GM19328 (cell line): ENCODE measurements around the gene PTPRN2.
A peak's percentile ranks its signal among the peaks of the same experiment; 100 is the strongest.

Experiments used
- ATAC-seq: cut with Tn5 transposase; IDR thresholded peaks from one replicate; pipeline ENCODE4 v1.9.1; 2021; ENCODE audit warnings: mild to moderate bottlenecking, moderate library complexity; ENCODE audit not compliant: unreplicated experiment

PTPRN2 gene

DNA sequence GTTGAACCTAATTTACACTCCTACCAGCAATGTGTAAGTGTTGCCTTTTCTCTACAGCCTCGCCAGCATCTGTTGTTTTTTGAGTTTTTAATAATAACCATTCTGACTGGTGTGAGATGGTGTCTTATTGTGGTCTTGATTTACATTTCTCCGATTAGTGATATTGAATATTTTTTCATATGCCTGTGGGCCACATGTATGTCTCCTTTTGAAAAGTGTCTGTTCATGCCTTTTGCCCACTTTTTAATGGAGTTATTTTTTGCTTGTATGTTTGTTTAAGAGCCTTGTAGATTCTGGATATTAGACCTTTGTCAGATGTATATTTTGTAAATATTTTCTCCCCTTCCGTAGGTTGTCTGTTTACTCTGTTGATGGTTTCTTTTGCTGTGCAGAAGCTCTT, 1055.6 kb downstream of the PTPRN2 start:
- ATAC-seq, result no peak

DNA sequence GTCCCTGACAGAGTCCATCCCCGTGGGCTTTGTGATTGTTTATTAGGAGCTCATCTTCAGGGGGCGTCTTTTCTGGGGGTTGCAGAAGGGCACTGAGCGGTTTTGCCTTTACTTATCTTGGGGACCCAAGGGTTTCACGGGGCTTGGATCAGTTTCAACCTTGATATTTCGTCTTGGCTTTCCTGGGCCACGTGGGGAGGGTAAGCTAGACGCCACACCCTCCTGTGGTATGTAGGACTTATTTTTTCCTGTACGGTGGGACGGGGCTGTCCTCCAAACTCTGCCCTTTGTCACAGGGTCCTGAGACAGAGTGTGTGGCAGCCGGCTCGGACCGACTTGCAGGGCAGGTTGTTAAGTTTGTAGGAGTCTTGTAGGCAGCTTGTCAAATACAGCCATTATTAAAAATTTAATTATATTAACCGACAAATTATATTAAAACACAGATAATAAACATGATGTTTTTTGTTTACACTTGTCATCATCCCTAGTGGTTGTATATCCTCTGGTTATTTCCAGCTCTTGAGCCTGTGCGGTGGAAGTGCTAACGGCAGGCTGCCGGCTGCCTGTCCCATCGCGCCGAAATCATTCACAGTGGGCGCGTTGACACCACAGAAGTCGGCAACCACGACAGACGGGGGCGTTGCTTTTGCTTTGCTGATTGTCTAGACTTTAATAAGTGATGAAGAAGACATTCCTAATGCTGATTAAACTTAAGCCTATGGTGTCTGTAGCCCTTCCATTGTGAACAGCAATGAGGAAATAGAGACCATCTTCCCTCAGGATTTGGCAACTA, 1057.7 kb downstream of the PTPRN2 start:
- no peak for ATAC-seq

DNA sequence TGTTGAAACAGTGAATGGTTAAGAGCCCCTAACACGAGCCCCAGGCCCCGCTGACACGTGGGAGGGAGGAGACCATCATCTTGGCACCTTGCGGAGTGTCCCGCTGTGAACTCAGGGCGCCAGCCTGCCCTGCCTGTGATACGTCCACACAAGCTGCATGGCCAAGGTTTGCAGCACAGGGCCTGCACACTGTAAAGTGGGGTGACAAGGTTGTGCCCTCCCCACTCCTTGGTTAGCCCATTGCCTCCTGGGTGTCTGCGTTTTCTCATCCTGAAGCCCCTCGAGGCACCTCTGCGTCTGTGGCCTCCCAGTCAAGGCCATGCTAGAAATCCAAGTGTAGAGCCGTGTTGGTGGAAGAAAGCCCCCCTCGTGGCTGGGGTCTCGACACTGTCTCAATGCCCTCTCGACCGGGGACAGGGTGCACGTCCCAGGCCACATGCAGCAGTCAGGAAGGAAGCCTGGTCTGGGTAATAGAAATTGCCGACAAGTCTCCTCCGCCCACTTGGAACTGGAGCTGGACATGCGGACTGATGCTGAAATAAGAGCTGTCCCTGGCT, 1058.8 kb downstream of the PTPRN2 start:
- ATAC-seq, result no peak

DNA sequence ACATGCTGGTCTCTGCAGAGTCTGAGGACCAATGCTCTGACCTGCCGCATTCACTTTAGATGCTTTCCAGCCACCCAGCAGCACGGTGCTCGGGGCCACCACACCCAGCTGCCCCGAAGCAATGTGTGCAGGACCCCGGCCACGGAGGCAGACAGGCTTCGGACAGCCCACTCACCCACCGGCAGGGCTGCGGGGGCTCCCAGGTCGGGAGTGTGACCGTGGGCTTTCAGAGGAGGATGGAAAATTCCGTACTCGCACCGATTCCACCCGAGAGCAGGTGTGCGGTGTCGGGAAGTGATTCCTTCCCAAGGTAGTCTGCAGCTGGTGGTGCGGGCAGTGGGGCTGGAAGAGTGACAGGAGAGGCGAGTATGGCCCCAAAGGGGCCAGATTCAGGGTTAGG, 1059.9 kb downstream of the PTPRN2 start:
- ATAC-seq, result no peak

DNA sequence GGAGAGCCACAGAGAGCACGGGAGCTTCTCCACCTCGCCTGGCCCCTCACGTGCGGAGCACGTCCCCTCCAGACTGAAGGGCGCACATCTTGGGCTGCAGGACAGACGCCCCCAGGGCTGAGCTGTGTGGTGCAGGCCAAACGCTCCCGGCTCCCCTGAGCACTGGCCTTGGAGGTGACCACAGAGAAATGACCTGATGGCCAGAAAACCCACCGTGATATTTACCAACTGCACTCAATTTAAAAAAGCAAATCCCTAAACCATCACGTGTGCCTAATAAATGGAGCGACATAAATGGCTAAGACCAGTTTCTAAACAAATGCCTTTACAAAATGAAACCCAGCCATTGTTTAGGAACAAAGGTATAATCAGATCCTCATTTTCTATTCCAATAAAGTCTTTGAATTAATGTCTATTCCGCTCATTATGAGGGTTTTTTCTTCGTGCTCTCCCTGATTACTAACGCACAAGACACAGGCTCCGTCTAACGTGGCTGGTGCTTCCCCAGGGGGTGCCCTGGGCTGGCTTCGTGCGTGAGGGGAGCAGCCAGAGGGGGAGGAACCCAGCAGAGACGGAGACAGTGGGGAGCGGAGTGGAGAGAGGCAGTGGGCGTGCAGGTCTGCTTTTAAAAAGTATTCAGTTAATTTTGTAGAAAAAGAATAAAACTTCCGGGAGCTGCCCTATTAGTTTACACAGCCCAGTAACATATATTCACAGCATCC, 1060.5 kb downstream of the PTPRN2 start:
- no peak for ATAC-seq

DNA sequence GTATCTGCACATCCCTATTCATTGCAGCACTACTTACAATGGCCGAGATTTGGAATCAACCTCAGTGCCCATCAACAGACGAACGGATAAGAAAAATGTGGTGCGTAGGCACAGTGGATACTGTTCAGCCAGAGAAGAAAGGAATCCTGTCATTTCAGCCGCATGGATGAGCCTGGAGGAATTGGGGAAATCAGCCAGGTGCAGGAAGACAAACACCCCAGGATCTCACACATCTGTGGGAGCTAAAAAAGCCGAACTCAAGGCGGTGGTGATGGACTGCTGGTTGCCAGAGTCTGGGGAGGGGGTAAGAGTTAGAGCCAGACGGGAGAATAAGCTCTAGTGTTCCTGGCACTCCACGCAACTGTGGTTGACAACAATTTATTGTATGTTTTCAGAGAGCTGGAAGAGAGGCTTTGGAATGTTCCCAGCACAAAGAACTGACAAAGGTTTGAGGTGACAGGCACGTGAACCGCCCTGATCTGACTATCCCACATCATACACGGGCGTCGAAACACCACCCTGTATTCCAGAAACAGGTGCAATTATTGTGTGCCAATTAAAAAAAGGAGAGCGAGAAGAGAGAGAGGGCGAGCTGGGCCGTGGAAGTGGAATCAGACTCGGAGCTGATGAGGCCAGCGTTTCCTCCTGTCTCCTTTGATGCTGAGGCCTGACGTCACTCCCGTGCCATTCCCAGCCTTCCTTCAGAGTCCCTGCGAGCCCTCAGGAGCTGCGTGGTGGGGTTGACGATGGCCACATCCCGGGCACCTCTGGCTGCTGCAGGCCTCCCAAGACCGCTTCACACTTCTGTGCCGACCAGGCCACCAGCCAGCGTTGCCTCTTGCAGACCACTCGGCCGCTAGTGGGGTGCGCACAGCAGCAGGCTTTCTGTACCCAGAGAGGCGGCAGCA, 1061.4 kb downstream of the PTPRN2 start:
- no peak for ATAC-seq

DNA sequence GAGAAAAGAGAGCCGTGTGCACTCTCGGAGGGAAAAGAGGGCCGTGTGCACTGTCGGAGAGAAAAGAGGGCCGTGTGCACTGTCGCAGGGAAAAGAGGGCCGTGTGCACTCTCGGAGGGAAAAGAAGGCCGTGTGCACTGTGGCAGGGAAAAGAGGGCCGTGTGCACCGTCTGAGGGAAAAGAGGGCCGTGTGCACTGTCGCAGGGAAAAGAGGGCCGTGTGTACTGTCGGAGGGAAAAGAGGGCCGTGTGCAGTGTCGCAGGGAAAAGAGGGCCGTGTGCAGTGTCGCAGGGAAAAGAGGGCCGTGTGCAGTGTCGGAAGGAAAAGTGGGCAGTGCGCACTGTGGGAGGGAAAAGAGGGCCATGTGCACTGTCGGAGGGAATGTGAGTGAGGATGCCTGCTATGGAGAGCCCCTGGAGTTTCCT, 1062.1 kb downstream of the PTPRN2 start:
- ATAC-seq, result no peak

DNA sequence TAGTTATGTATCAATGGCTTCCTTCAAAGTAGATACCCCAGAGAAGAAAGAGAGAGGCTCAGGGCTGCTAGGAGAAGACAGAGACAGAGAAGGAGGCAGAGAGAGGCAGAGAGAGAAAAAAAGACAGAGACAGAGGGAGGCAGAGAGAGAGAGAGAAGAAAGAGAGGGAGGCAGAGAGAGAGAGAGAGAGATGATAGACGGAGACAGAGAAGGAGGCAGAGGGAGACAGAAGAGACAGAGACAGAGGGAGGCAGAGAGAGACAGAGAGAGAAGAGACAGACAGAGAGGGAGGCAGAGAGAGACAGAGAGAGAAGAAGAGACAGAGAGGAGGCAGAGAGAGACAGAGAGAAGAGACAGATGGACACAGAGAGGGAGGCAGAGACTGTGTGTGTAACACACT, 1062.9 kb downstream of the PTPRN2 start:
- ATAC-seq, result no peak

DNA sequence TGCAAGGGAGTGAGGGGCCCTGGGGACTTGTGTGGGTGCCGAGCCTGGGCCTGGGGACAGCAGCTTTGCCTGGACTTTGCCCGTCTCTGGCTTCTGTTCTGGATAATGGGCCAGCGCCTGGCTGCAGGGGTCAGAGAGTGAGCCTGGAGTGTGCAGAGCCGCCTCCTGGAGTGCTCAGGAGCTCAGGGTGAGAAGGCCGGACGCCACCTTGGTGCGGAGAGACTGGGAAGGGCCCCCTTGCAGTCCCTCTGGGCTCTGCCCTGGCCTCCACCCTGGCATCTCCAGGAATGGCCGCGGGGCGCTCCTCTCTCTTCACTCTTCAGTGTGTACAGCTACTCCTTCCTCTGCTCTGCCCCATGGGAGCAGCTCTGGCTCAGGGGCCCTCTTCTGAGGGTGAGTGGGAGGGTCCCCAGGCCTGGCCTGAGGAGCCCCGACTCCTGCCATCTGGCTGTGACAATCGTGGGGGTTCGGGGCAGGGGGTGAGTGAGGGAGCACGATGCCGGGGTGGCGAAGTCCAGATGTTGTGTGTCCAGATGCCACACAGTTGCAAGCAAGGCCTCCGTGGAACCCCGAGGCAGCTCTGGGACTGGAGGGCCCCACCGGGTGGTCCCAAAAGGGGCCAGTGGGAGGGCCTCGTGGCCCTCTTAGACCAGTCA, 1063.7 kb downstream of the PTPRN2 start:
- no peak for ATAC-seq

DNA sequence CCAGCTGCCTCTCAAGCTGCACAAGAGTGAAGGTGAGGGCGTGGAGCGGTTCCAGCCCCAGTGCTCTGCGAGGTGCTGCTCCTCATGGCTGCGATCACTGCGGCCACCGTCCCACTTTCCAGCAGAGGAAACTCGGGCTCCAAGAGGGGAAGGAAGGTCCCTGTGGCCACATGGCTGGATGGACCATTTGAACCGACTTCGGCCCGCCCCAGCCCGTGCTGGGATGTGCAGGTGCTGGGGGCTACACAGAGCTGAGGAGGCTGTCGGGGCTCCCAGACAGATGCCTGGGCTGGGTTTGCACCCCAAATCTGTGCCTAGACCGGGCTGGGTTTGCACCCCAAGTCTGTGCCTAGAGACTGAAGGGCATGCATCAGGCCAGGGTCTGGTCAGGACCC, 1064.3 kb downstream of the PTPRN2 start:
- ATAC-seq, result no peak

DNA sequence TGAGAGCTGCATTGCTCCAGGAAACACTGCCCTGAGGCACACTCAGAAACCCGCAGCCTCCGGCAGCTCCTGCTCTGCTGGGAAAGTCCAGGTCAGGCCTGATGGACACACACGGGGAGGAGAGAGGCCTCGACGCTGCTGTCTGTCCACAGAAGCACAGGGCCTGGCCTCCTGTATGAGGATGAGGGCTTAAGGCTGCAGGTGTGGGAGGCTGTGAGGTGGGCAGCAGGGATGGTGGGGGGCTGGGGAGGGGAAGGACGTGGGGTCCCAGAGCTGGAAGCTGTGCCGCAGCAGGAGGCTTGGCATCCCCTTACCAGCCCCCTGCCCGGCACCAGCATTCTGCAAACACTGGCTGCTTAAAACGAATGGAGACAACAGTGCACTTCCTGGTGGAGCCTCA, 1064.7 kb downstream of the PTPRN2 start:
- ATAC-seq, result no peak

DNA sequence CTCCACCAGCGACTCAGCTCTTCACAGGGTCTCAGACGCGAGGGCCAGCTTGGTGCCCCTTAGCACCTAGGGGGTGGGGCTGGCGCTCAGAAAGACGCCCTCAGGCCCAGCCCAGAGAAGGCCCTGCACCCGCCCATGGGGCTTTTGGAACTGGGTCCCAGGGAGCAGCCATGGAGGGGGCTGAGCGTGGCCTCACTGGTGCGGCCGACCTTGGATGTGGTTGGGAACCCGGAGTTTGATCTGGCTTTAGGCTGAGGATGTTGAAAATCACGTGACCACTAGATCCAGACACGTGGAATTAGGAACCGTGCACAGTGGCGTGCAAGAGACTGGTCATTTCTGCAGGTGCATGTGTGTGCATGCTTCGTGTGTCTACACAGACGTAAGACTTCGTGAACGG, 1065.4 kb downstream of the PTPRN2 start:
- no peak for ATAC-seq

DNA sequence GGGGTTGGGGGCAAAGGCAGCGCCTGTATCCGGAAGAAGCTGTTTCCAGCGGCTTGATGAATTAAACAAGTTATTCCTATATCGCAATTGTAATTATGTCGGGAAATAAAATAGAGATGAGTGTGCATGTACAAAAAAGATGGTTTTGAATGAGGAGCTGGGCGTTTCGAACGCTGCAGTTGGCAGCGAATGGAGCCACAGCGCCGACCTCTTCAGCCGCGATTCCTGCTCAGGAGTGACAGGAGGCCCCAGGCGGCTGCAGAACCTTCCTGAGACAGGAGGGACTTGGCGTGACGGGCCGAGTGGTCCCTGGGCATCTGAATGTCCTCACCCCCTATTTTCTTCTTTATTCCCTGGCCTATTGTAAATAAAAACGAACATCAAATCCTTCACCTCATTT, 1065.9 kb downstream of the PTPRN2 start:
- ATAC-seq, result no peak

DNA sequence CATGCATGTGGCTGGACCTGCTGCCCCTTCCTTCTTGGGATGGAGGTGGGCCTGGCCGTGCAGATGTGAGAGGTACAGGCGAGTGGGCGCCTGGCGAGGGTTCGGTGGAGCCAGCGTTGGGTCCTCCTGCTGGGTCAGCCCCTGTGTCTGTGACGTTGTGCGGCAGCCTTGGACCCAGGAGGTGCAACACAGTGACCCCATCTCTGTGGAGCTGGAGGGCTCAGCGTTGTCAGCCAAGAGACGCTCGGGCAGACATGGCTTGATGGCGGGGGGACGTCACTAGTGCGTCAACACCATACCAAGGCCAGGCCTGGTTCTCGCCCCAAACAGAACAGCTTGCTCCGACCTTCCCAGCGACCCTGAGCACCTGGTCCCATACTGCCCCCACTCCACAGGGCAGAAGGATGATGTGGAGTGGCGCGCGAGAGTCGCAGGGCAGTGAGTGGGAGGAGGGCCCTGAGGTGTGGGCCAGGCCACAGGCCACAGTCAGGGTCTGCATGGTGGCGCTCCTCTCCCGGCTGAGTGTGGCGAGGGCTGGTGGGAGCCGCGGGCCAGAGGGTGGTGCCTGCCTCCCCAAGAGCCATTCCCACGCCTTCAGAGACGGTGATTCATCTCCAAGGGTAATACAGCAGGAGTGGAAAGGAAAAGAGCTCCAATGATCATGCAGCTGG, 1066.4 kb downstream of the PTPRN2 start:
- no peak for ATAC-seq

DNA sequence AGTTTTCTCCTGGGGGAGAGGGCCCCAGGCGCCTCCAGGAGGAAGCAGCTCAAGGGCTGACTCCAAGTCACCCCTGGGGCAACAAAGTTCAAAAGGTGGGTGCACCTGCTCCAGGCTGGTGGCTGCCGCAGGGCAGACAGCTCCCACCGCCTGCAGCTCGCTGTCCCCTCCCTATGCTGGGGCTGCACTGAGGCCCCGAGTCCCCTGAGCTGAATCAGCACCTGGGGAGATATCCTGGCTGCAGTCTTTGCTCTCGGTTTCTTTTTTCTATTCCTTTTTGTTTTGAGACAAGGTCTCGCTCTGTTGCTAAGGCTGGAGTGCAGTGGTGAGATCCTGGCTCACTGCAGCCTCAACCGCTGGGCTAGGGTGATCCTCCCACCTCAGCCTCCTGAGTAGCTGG, 1067.4 kb downstream of the PTPRN2 start:
- peak; percentile 81 for ATAC-seq

DNA sequence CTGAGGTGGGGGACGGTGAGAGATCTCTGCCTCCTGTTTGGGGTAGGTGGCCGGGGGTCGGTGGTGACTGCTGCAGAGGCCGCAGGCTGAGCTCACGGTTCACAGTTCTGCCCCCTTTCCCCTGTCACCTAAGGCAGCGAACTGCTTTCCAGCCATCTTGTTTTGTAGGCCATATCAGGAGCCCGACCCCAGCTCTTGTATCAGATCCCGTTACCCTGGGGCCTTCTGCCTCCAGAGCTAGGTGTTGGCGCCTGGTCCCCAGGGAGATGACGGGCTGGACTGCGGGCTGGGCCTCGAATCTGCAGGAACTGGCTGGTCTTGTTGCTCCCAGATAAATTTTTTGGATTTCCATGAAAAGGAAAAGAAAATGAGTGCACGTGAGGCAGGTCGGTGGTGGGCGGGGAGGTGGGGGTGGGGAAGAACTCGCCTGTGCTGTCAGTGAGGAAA, 1067.8 kb downstream of the PTPRN2 start:
- ATAC-seq, result no peak

DNA sequence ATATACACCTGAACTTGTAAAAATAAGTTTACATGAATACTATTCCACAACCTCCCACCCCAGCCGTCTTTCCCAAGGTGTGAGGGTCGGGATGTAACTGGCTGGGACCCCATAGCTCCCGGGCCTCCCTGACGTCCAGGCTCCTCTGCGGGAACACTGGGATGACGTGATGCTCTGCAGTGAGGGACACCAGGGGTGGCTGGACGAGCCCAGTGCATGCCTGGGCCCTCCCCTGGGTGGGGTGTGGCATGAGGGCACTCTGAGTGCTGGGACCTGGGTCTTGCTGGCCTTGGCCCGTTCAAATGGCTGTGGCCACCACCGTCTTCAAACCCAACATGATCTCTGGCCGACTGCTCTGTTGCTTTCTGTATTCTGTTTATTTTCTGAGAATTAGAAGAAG, 1068.4 kb downstream of the PTPRN2 start:
- ATAC-seq, result no peak

DNA sequence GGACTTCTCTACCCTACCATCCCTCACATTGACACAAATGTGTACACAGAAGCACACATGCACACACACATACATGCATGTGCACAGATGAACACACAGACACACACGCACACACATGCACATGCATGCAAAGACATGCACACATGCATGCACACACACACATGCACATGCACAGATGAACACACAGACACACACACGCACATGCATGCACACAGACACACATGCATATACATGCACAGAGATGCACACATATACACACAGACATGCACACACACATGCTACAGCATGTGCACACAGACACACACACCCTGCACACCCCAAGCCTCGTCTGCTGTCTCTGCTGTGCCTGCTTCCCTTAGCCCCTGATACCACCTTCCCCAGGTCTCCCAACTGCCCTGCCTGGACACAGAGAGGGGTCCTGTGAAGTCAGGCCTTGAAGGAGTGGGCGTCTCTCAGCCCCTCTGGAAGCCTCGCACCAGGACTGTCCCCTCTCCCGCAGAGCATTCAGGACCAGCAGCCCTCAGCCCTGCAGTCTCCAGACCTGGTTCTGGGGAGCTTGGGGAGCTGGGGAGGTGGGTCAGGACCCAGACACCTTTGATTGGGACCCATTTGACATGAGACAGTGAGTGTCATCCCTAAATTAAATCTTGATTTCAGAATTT, 1069.0 kb downstream of the PTPRN2 start:
- ATAC-seq, result no peak

DNA sequence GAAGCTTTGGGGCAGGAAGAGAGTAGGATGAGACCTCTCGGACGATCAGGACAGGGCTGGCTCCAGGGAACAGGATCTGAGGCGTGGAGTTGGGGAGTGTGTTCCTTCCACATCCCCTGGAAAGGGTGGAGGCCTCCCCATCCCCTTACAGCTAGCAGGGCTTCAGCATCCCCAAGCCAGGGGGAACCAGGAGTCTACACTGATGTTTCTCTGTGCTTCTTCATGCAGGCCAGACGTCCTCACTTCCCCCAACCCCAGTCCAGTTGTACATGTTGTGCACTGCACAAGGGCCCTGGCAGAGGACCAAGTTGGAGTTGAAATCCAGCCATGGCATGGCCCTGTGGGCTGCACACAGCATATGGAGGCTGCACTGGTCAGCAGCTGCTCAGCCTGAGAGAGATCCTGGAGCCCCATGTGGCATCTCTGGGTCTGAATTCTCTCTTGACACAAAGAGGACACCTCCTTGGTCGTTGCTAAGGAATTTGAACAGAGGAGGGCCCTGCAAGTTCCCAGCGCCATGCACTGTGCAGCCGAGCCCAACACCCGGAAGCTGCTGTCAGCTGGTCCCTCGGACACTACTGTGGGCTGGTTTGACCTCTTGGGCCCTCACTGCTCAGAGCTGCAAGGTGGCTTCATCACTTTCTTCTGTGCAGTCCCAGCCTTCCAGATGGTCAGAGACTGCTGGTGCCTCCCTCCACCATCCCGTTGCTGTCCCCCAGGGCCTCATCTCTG, 1069.7 kb downstream of the PTPRN2 start:
- ATAC-seq, result no peak
